NCI-H146 treated with DMSO at 0.1 percent for 48 hours (cell line): ENCODE data around the gene SLC9A5.

Source experiments
- DNase-seq: peaks from one replicate; lab custom pipeline; 2025; ENCODE audit not compliant: unreplicated experiment; lab: John Stamatoyannopoulos, UW

SLC9A5 gene

DNA sequence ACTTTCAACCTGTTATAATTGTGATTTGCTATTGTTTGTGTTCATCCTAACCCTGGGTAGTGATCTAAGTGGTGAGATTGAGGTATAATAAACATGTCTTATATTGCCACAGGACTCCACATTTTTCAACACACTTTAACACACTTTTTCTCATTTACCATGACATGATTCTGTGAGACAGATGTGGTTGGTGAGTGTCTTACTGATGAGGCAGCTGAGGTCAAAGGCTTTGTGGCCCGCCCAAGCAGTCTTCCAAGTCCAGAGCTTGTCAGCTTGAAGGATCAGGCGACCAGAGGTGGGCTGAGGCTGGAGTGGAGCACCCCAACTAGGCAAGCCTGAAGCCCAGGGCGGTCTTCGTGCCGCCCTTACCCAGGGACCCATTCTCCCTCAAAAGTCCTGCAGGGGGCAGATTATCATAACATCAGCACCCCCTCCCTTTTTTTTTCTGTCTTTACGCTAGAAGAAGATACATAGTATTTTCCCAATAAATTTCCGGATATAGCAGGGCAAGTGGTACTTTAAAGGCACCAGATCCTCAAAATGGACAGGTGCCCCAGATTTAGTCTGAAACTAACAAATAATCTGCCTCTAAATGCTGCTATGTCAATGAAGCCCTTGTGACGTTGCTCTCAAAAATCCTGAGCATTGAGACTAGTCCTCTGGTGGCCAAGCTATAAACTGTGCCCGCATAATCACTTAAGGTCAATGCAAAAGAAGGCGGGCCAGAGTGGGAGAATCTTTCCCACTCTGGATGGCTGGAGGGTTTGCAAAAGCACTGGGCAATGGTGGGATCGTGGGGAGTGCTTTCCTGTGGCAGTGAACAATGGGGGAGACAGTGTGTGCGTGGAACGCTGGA is 56.7 kb downstream of the SLC9A5 start:
- no peak for DNase-seq

DNA sequence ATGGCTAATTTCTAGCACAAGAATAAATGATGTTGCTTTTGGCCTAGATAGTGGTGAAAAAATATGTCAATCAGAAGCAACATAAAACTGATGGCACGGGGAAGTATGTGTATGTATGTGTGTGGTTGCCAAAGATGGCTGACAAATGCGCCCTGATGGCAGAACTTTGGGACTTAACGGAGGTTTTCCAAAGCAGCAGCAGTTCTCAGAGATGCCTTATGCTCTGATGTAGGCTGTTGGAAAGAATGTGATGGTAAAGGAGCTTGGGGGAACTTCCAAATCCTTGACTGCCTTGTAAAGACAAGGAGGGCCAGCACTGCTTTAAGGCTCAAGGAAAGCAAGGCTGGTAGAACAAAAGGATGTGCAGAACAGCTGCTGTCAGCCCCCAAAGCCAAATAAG is 61.8 kb downstream of the SLC9A5 start:
- DNase-seq: no peak

DNA sequence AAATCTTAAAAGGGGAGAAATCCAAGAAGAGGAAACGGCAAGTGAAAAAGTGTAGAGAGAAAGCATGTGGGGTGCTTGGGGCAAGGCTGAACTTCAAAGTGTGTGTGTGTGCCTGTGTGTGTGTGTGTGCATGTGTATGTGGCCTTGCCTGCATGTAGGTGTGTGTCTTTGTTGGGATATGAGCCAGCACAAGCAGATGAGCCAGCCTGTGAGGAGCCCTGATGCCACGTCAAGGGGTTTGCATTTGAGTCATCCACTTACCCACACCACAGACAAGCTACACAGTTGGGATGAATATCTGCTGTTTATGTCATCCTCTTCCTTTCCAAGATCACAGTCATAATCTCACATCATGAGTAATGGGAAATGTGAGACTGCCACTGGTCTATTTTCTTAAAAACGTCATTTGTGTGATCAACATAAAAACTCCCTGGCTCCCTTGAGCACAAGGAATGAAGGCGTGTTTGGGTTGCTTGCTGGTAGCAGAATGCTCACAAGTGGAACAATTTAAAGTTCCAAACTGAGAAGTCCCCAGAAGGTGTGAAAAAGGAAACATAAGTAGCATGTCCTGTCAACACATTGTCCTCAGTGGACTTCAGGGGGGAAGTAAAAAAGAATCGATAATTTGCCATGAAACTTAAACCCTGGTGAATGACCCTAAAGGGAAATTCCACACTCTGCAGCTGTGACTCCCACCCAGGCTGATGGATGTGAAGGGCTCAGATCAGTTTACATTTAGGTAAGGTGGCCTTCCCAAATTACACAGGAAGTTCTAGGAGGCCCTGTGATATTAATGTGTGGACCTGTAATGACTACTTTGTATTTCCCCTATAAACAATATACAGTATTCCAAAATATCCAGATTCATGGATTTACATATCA is 63.1 kb downstream of the SLC9A5 start:
- no peak for DNase-seq

DNA sequence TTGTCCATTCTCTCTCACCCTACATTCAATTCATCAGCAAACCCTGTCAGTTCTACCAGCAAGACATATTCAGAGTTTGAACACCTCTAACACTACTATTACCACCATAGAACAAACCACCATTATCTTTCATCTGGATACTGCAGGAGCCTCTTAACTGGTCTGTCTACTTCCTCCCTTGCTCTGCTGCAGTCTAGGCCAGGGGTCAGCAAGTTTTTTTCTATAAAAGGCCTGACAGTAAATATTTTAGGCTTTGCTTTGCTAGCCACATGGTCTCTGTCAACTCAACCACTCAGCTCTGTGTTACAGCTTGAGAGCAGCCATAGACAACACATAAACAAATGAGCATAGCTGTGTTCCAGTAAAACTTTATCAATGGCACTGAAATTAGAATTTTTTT is 63.9 kb downstream of the SLC9A5 start:
- DNase-seq: no peak

DNA sequence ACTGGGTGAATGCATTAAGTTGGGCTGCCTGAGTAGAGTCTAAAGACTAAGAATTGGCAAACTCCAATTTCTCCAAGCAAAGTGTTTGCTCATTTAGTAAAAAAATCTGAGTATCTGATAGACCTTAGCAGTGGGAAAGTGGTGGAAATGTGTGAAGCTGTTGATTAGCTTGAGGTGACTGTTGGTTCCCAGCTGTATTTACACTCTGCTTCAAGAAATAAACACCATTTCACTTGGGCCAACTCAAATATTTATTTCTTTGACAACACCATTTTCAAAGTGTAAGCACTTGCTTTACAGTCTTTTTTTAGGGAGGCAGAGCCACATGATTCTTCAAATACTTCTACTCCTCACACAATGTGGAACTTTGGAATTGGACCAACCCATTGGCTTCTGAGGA is 69.1 kb downstream of the SLC9A5 start:
- DNase-seq: no peak
